ENCODE data around the gene SHOX.

DNA sequence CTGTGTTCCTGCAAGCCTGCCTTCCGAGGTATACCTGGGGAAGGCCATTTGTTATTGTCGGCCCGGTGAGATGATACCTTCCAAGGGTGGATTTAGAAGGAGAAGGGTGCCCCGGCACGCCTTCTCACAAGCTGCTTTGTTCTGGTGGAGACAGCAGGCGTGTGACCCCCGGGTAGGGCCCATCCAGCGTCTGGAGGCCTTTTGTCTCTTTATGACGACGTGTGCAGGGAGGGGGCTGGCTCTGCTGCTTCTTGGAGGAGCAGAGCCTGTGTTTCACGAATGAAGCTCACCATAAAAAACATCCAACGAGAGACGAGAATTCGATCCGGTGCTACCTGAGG lies 45.3 kb downstream of the SHOX start:
- TF ChIP-seq, protein P1, sequence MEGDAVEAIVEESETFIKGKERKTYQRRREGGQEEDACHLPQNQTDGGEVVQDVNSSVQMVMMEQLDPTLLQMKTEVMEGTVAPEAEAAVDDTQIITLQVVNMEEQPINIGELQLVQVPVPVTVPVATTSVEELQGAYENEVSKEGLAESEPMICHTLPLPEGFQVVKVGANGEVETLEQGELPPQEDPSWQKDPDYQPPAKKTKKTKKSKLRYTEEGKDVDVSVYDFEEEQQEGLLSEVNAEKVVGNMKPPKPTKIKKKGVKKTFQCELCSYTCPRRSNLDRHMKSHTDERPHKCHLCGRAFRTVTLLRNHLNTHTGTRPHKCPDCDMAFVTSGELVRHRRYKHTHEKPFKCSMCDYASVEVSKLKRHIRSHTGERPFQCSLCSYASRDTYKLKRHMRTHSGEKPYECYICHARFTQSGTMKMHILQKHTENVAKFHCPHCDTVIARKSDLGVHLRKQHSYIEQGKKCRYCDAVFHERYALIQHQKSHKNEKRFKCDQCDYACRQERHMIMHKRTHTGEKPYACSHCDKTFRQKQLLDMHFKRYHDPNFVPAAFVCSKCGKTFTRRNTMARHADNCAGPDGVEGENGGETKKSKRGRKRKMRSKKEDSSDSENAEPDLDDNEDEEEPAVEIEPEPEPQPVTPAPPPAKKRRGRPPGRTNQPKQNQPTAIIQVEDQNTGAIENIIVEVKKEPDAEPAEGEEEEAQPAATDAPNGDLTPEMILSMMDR (IDR thresholded peaks at IDR 0.05): no peak
- TF ChIP-seq POLR2A (IDR thresholded peaks at IDR 0.05): no peak
